SU-DHL-6 (cell line): Measurements from ENCODE around the gene SATB2.

Experiments used
- CTCF ChIP-seq: fragments of 200-600 bp; sonication (generic); IDR thresholded peaks from one replicate; pipeline ENCODE4 v1.5.1; 2017; ENCODE audit warnings: antibody characterized with exemption, mild to moderate bottlenecking, low read length, moderate library complexity; ENCODE audit not compliant: insufficient read depth, poor library complexity, severe bottlenecking
- EZH2phosphoT487 ChIP-seq: fragments of 200-600 bp; sonication (generic), shearing (Covaris generic); conservative IDR thresholded peaks from 2 replicates; pipeline ENCODE4 v1.6.1; 2018; ENCODE audit warnings: mild to moderate bottlenecking, antibody characterized with exemption, low read length, moderate library complexity, mixed read lengths

GRCh38 chr2:199477277-199477834, 19.6 kb upstream of the SATB2 start:
- TF ChIP-seq CTCF (no peak), EZH2phosphoT487 (no peak)
